GM19468 (cell line): ENCODE data around the gene PCNP.
"Not testable (repeated sequence)": the region's sequence is repeated elsewhere in the genome, so short reads cannot be mapped to it uniquely, and the experiment has no call there.

ENCODE experiments used
- ATAC-seq: cut with Tn5 transposase; IDR thresholded peaks from one replicate; pipeline ENCODE4 v1.9.1; 2021; ENCODE audit warnings: mild to moderate bottlenecking, moderate library complexity, moderate number of reproducible peaks; ENCODE audit not compliant: unreplicated experiment; ENCODE audit errors: extremely low read depth

PCNP gene

DNA sequence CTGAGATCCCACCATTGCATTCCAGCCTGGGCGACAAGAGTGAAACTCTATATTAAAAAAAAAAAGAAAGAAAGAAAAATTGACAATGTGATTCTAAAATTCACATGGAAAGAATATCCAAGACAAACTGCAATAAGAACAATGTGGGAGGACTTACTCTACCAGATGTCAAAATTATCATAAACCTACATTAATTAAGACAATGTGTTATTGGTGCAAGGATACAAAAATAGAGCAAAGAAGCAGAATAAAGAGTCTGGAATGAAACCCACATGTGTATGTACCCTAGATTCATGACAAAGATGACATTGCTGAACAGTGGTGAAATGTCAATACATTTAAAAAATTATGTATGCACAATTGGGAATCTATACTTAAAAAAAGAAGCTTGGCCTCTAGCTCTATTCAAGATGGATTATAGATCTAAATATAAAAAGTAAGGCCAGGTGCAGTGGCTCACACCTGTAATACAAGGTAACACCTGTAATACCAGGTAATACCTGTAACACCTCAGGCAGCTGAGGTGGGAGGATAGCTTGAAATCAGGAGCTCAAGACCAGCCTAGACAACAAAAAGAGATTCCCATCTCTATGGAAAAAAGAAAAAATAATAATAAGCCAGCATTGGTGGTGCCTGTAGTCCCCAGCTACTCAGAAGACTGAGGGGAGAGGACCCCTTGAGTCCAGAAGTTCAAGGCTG lies 57.3 kb downstream of the PCNP start:
- ATAC-seq: no peak

DNA sequence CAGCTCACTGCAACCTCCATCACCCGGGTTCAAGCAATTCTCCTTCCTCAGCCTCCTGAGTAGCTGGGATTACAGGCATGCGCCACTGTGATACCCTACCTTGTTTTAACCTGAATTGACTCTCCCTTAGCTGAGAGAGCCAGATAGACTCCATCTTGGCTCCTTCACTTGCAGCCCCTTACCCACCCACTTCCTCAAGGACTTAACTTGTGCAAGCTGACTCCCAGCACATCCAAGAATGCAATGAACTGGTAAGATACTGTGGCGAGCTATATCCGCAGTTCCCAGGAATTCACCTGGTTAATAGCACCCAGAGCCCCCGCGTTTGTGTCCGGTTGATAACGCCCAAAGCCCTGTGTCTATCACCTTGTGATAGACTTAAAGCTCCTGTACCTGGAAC lies 58.0 kb downstream of the PCNP start:
- ATAC-seq: not testable (repeated sequence)

DNA sequence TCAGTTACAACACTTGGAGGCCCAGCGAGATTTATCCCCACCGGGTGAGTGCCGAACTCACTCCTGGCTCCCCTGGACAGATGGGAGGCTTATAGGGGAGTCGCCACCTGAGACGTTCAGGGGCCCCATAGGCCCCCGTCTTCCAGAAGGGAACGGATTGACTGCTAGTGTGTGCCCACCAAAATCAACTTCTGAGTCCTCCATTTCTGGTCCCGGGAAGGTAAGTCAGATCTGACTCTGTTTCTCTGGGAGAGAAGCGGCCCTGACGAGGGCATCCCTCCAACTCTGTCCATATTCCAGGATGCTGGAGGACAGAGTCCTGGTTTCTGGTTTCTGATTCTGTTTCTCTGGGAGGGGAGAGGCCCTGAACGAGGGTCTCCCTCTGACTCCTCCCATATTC lies 58.6 kb downstream of the PCNP start:
- no peak for ATAC-seq

DNA sequence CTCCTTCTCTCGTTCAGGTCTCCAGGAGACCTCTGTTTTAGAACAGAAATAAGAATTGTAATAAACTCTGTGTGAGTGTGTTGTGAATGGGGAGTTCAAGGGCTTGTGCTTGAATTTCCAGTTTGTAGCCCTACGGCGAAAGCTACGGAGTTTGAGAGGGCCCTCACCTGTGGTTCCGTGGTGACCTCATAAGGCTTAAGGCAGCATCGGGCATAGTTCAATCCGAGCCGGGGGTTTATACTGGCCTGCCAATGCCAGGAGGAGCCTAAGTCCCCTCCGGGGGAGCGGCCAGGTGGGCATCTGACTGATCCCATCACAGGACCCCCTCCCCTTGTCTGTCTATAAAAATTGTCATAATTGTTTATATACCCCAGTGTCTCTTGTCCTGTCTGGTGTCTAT lies 59.2 kb downstream of the PCNP start:
- no peak for ATAC-seq

DNA sequence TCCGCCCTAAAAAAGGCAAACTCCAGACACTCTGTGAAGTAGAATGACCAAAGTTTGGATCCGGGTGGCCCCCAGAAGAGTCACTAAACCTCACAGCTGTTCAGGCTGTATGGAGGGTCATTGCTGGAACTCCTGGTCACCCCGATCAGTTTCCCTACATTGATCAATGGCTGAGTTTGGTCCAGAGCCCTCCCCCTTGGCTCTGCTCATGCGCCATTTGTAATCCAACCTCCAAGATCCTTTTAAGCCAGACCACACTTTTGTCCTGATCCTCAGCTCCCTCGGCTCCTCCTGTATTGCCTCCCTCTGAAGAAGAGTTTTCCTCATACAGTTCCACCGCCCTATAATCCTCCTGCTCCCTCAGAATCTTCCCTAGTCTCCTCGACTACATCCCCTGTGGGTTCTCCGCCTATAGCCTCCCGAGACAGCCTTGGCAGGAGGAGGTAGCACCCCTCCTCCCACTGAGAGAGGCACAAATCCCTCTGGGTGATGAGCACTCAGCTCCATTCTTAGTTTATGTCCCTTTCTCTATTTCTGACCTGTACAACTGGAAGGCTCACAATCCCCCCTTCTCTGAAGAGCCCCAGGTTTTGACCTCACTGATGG lies 60.7 kb downstream of the PCNP start:
- no peak for ATAC-seq

DNA sequence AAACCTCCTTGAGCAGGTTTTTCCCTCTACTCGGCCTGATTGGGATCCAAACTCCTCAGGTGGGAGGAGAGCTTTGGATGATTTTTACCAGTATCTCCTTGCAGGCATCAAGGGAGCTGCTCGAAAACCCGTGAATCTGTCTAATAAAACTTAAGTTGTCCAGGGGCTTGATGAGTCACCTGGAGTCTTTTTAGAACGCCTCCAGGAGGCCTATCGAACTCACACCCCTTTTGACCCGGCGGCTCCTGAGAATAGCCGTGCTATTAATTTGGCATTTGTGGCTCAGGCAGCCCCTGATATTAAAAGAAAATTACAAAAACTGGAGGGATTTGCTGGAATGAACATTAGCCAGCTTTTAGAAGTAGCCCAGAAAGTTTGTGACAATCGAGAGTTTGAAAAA lies 61.4 kb downstream of the PCNP start:
- no peak for ATAC-seq

DNA sequence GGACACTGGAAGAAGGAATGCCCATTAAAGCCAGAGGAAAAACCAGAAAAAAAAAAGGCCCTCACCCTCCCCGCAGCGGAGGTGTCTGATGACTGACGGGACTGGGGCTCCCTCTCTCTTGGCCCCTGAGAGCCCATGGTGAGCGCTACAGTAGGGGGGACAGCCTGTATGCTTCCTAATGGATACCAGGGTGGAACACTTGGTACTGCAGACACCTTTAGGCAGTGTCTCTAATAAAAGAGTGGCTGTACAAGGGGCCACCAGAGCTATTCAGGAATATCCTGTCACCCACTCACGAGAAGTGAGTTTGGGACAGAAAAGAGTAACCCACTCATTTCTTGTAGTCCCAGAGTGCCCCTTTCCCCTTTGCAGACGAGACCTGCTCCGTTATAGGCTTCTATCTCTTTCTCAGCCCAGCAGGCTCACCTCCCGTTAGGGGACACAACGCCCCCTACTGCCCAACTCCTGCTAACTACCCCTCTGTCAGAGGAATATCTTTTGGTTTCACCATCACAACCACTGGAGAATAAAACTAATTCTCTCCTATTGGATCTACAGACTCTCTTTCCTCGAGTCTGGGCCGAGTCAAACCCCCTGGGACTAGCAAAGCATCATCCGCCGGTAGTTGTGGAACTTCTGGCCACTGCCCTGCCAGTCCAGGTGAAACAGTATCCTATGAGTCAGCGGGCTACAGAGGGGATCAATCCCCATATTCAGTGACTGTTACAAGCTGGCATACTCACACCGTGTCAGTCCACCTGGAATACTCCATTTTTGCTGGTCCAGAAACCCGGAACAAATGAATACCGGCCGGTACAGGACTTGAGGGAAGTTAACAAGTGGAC lies 62.2 kb downstream of the PCNP start:
- ATAC-seq: peak; percentile 77

DNA sequence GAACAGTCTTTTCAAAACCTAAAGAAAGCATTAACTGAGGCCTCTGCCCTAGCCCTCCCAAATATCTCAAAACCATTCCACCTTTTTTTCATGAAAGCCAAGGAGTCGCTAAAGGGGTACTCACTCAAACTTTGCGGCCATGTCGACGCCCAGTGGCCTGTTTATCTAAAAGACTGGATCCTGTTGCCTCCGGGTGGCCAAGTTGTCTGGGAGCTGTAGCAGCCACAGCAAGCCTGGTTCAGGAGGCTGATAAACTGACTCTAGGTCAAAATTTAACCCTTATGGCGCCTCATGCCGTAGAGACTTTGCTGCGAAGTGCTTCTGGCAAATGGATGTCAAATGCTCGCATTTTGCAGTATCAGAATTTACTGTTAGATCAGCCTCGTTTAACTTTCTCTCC lies 63.5 kb downstream of the PCNP start:
- no peak for ATAC-seq

DNA sequence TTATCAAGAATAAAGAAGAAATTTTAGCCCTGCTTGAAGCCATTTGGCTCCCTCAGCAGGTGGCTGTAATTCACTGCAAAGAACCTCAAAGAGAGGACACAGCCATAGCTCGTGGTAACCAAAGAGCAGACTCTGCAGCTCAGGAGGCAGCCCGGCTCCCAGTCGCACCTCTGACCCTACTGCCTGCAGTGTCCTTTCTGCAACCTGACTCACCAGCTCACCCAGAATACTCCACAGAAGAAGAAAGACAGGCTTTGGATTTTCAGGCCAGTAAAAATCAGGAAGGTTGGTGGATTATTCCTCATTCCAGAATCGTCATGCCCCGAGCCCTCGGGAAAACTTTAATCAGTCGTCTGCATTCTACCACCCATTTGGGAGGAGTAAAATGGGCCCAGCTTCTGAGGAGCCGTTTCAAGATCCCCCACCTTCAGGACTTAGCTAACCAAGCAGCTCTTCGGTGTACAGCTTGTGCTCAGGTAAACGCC lies 64.3 kb downstream of the PCNP start:
- no peak for ATAC-seq

DNA sequence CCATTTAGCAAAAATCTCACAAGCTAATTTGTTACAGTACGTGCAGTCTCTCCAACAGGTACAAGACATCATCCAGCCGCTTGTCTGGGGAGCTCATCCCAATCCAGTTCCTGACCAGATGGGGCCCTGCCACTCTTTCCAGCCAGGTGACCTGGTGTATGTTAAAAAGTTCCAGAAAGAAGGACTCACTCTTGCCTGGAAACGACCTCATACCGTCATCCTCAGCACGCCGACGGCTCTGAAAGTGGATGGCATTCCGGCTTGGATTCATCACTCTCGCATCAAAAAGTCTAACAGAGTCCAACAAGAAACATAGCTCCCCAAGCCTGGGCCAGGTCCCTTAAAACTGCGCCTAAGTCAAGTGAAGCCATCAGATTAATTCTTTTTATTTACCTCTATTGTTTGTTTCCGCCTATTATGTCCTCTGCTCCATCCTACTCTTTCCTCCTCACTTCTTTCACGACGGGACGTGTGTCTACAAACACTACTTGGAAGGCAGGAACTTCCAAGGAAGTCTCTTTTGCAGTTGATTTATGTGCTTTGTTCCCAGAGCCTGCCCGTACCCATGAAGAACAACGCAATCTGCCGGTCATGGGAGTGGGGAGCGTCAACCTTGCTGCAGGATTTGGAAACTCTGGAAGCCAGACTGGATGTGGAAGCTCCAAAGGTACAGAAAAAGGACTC lies 65.4 kb downstream of the PCNP start:
- no peak for ATAC-seq

DNA sequence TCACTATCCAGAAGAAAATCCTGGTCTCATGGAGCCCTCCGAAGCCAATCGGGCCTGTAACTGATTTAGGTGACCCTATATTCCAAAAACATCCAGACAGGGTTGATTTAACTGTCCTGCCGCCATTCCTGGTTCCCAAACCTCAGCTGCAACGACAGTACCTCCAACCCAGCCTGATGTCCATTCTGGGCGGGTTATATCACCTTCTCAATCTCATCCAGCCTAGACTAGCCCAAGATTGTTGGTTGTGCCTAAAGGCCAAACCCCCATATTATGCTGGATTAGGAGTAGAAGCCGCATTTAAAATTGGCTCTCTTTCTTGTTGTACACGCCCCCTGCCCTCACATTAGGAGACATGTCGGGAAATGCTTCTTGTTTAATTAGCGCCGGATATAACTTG lies 66.3 kb downstream of the PCNP start:
- ATAC-seq: no peak

DNA sequence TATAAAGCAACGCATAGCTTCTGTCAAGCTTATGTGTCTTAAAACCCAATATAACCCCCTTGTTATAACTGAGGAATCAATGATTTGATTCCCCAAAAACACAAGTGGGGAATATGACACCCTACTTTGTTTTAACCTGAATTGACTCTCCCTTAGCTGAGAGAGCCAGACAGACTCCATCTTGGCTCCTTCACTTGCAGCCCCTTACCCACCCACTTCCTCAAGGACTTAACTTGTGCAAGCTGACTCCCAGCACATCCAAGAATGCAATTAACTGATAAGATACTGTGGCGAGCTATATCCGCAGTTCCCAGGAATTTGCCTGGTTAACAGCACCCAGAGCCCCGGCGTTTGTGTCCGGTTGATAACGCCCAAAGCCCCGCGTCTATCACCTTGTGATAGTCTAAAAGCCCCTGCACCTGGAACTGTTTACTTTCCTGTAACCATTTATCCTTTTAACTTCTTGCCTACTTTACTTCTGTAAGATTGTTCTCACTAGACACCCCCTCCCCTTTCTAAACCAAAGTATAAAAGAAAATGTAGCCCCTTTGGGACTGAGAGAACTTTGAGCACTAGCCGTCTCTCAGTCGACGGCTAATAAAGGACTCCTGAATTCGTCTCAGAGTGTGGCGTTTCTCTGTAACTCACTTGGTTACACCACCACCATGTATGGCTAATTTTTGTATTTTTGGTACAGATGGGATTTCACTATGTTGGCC lies 67.6 kb downstream of the PCNP start:
- ATAC-seq: not testable (repeated sequence)

DNA sequence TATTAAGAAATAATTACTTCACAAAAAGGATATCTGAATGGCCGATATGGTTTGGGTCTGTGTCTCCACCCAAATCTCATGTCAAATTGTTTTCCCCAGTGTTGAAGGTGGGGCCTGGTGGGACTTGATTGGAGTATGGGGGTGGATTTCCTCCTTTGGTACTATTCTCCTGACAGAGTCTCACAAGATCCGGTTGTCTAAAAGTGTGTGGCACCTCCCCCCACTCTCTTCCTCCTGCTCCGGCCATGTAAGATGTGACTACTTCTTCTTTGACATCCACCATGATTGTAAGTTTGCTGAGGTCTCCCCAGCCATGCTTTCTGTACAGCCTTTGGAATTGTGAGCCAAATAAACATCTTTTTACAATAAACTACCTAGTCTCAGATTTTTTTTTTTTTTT lies 68.5 kb downstream of the PCNP start:
- ATAC-seq: no peak

DNA sequence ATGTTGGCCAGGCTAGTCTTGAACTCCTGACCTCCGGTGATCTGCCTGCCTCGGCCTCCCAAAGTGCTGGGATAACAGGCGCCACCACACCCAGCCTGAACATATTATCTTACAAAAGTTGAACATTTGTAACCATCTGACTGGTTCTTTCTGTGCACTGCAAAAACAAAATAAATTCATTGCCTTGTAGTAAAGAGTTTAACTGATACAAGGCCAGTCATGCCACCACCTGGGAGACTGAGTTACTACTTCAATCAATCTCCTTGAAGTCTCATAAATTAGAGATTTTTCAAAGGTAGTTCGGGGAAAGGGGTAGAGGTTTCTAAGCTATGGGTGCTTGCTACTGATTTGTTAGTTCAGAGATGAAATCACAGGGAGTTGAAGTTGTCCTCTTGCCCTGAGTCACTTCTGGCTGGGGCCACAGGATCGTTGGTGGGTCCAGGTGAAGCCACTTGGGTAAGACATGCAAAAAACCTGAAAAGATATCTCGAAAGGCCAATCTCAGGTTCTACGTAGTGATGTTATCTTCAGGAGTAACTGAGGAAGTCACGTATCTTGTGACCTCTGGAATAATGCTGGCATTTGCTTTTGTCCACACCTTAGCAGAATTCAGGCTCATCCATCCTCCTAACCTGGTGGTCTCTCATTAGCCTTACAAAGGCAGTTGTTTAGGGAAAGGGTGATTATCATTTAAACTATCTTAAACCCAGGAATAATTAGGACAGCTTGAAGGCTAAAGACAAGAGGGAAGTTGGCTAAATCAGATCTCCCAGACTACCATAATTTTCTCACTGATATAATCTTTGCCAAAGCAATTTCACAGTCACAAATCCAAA lies 69.2 kb downstream of the PCNP start:
- no peak for ATAC-seq
